GM21390 (cell line): ENCODE measurements around the gene HDAC3.
A peak's percentile ranks its signal among the peaks of the same experiment; 100 is the strongest.

Experiments used
- ATAC-seq: cut with Tn5 transposase; IDR thresholded peaks from one replicate; pipeline ENCODE4 v1.9.1; 2021; ENCODE audit not compliant: unreplicated experiment

HDAC3 gene

DNA sequence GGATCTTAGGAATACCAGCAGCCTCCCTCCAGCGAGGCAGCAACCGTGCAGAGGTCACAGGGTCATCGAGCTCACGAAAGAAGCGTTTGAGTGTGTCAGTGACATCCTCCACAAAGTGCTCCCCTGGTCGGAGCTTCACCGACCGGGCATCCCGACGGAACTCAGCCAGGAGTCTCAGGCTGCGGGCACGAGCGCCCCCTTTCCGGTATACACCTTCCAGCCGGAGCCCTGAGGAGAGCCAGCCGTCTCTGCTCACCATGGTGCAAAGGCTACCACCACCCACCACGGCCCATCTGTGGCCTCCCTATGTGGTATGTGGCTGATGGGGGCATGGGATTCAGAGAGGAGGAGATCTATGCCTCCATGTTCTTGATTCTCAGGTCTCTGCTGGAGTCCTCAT is 25.4 kb upstream of the HDAC3 start:
- no peak for ATAC-seq

DNA sequence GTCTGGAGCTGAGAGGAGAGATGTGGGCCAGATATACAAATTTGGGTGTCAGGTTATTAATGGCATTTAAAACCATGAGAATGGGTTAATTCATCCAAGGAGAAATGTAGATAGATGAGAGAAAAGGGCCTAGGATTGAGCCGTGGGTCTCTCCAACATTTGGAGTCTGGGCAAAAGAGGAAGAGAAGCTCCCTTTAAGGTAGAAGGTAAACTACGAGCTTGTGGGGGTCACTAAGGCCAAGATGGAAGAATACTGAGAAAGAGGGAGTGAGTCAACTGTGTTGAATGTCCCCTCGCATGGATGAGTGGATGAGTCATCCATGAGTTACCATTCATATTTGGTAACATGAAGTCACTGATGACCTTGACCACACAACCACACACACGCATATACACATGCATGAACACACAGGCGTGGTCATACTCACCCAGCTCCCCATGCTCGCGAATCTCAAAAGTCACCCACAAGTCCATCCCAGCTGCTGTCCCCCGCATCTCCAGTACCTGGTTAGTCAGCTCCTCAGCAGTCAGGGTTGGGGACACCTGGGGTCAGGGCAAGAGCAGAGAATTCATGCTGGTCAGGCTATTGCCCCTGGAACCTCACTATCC is 21.4 kb upstream of the HDAC3 start:
- ATAC-seq: no peak

DNA sequence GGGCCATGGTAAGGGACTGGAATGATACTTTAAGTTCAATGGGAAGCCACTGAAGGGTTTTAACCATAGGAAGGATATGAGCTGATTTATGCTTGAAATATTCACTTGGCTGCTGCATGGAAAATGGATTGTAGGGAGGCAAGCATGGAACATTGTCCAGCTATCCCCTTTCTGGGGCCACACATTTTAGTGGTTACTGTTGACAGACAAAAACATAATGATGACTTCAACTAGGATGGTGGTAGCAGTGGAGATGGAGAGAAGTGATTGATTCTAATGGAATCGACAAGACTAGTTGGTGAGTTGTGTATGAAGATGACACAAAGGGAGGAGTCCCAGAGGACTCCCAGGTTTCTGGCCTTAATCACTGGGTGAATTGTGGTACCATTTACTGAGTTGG is 20.8 kb upstream of the HDAC3 start:
- no peak for ATAC-seq

DNA sequence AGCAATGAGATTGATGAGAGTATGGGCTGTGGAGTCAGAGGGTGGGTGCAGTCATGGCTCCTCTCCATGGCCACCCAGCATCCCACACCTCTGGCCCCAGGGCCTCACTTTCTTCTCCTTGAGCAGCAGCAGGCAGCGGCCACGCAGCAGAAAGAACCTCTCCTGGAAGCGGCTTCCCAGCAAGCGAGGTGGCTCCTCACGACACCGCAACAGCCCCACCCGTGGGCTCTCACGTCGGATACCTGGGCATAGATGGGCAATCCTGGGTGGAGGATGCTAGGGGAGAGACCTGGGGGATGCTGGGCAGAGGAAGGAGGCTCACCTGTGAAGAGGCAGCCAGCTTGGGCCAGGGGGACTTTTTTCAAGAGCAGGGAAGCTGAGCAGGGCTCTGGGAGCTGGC is 19.7 kb upstream of the HDAC3 start:
- no peak for ATAC-seq

DNA sequence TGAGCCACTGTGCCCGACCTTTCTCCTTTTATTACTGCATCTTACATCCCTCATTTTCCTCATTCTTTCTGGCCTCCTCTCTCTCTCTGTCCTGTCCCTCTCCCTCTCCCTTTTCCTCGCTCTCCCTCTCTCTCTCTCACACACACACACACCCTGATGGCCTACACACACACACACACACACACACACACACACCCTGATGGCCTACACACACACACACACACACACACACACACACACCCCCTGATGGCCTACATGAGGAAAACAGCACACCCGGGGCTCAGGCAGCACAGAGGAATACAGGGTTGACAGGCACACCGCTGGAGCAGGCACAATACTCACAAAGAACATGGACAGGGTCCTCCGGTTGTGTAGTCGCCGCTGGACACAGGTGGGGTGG is 18.4 kb upstream of the HDAC3 start:
- no peak for ATAC-seq

DNA sequence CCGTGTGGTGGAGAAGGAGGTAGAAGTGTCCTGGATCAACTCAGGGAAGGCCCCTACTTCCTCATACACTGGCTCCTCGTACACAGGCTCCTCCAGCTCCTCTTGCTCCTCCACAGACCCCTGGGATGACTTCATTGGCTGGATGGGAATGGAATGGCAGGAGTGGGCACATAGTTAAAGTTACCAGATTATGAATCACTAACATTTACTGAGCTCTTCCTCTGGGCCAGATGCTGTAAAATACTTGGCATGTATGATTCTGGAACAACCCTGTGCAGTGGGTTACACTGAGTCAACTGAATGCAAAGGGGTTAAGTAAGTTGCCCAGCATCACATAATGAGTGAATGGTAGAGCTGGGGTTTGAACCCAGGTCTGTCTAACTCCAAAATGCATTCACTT is 17.6 kb upstream of the HDAC3 start:
- no peak for ATAC-seq

DNA sequence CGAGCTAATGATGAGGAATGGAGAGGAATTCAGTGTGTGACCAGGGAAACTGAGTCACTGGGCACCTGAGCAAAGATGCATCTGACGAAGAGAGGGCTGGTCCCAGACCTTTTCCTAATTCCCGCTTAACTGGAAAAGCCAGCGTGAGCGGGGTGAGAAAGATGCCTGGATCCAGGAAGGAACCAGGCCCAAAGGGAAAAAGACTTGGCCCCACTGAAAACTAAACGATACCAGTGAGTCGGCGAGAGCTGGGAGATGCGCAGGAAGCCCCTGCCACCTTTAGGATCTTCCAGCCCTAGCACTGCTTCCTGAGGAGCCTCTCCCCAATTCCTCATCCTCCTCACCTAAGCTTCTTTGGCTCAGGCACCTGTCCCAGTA is 15.1 kb upstream of the HDAC3 start:
- ATAC-seq: no peak

DNA sequence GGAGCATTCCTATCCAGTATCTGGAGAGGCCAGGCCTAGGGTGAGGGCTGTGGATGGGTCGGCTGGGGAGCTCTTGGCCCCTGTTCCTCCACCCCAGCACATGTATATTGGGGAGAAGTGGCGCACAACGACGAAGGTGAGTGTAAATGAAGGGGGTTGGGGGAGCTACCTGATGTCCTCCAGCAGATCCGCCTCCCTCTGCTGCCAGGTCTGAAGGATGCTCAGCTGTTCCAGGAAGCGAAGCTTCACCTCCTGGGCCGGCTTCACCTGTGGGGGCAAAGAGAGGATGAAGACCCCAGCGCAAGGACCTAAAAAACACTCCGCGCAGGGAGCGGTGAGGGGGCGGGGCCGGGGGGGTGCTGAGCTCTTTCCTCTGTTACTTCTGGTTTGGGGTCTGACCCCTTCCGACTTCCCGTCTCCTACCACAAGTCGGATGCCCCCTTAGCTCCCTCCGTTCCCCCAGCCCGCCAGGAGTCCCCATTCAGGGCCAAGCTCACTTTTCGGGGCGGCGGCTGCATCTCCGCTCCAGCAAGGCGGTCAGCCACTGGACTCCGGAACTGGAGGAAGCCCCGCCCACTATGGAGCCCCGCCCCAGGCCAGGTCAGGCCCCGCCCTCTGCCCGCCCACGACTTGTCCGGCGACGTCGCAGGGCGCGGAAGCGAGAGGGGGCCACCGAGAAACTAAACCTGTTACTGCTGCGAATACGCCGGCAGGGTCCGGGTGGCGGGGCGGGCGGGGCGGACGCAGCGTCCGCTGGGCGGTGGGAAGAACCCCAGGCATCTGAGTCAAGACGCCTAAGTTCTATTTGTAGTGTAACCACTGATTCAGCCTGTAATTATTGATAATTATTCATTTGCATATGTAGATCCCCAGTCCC is 14.4 kb upstream of the HDAC3 start, which contains the start of gene FCHSD1:
Gene FCHSD1, minus strand, starts transcription at position 568 of the 877 bp plus-strand sequence. Its CDS starts 50 bp downstream, at position 518.
- peak; percentile 99 for ATAC-seq

DNA sequence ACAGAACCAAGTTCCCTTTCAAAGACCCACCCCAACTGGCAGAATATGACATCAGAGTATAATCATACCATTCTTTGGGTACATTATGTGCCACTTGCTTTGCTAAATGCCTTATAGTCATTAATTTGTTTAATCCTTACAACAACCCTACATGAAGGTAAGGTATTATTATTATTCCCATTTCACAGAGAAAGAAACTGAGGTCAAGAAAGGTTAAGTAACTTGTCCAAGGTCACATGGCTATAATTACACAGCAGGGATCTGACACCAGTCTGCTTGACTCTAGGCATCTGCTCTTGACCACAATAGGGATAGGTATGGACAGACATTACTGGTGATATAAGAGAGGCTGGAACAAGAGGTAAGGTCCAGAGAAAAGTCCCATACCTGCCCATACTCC is 13.3 kb upstream of the HDAC3 start:
- no peak for ATAC-seq

DNA sequence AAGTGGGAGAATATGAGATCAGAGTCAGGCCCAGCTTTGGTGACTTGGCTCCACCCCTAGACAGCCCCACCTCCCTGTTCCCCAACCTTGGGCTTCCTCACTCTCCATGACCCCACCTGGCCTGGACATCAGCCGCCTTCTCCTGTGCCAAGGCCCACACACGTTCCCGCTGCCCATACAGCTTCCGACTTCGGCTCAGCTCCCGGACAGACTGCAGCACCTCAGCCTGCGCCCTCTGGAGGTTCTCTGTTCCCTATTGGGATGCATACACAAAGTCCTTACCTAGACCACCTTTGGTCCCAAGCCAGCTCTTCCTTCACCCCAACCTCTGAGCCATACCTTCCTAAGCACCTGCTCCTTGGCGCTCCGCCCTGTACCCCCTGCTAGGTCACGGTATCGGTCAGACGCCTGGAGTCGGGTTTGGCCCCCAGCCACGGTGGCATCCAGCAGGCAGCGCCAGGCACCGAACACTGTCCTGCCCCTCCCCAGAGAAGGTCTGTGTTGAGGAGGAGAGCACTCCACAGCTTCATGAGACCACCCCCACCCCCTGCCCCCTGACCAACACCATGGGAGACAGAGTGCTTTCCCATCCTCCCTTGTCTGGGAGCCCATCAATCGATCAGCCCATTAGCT is 12.5 kb upstream of the HDAC3 start:
- ATAC-seq: no peak

DNA sequence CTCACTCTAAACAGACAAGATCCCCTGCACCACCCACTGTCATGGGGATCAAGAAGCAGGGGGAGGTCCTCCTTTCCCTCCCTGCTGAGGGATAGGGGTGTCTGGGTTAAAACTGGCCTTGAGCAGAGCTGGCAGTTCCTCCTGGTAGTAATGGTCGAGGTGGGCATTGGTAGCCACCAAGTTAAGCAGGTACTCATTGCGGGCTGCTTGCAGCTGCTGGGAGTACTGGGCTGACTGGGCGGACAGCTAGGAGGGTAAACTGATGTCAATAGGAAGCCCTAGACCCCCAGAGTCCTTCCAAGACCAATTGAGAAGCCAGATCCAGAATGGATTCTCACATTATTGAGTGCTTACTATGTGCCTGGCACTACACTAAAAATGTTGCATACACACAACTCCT is 11.2 kb upstream of the HDAC3 start:
- no peak for ATAC-seq

DNA sequence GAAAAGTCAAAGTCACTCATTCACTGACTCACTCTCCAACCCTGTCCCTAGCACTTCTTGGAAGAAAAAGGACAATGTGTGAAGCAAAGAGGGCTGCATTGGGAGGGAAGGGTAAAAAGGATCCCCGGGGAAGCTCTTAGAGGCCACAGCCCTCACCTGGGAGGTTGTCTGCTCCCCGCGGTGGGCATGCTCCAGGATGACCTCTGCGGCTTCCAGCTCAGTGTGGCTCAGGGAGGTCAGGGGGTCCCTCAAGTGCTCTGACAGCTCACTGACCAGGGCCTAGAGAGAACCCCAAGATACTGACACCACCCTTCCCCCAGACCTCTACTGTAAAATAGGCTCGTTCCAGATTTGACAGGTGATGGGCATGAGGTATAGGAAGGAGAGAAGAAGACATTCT is 10.6 kb upstream of the HDAC3 start:
- ATAC-seq: no peak

DNA sequence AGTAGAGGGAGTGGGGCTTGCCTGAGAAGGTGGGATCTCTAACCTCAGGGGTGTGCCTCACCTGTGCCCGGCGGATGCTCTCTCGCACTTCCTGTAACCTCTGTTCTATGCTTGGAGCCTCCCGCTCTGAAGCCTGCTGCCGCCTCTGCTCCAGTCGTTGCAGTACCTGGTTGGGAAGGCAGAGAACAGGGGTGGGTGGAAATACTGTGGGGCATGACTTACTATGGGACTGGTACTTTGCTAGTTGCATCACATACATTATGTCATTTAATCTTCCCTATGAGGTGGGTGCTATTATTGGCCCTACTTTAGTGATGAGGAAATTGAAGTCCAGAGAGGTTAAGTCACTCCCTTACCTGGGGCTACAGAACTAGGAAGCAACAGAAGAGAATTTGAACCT is 9.4 kb upstream of the HDAC3 start:
- ATAC-seq: no peak

DNA sequence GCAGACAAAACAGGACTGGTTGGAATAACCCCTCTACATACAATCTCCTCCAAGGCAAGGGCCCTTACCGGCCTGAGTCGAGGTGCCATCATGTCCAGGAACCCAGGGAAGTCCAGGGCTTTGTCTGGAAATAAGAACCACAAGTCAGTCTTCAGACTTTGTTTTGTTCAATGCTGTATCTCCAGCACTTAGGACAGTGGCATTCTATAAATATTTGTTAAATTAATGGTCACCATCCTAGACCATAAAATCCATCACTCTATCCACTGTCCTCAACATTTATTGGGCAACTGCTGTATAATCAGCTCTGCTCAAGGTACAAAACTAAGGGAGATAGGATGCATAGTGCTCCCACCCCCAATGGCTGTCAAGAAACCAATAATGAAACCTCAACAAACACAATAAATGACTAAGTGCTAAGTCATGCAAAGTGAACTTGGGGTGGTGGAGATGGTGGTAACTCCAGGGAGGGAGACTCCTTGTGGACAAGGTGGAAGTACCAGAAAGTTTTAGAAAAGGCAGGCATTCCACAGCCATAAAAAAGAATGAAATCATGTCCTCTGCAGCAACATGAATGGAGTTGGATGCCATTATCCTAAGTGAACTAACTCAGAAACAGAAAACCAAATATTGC is 5.1 kb upstream of the HDAC3 start:
- ATAC-seq: peak; percentile 61

DNA sequence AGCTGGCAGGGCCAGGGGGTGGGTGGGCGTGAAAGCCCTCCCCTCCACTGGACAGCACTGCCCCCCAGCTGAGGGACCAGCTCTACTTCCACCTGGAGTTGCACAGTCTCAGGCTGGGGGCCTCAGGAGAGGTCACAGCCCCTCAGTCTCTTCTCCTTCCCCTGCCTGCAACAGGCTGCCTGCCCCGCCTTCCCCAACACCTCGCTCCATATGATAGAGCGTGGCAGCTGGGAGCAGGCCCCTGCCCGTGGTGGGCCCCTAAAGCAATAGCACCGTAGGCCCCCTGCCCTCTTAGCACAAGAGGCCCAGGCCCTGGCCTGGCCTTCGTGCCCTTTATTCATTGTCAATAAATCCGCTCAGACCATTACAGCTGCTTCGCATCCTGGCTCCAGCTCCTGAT is 4.0 kb upstream of the HDAC3 start:
- ATAC-seq: no peak

DNA sequence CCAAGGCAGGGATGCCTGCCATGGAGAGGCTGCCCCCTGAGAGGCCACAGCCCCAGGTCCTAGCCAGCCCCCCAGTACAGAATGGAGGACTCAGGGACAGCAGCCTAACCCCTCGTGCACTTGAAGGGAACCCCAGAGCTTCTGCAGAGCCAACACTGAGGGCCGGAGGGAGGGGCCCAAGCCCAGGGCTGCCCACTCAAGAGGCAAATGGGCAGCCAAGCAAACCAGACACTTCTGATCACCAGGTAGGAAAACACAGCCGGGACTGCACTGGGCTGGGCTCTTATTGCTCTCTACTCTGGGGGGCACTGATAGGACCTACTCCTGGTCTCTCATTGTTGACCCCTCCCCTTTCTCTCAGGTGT is 3.4 kb upstream of the HDAC3 start:
- ATAC-seq: no peak

DNA sequence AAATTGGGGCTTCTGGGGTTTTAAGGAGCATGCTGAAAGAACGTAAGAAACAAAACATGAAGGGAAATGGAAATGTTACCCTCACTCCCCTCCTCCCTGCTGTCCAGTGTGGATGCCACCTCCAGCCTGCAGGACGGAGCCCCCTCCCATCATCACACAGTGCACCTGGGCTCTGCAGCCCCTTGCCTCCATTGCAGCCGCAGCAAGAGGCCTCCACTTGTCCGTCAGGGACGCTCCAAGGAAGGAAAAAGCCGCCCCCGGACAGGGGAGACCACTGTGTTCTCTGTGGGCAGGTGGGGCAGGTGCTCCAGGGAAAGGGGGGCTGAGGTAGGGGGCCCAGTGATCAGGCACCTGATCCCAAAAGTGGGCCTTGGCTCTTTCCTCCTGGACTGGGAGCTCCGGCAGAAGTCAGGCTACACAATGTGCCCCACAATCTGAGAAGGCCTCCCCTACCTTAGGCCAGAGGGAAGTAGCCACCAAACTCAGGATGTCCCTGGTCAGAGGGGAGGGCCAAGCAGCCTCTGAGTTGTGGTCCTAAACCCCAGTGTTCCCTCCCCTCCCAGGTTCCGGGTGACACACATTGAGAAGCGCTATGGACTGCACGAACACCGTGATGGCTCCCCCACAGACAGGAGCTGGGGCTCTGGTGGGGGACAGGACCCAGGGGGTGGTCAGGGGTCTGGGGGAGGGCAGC is 2.9 kb upstream of the HDAC3 start:
- ATAC-seq: no peak

DNA sequence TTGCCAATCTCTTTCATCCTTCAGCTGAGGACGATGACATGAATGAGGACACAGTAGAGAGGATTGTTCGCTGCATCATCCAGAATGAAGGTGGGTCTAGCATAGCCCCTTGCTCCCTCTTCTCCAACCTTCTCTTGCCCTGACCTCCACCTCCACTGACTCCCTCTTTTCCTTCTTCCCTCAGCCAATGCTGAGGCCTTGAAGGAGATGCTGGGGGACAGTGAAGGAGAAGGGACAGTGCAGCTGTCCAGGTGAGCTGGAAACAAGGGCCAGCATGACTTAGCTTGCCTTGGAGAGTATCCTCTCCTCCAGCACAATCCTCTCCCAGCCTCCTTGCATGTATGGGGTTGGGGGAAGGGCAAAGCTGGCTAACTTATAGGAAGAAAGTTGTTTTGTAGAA is 2.1 kb upstream of the HDAC3 start:
- ATAC-seq: no peak

DNA sequence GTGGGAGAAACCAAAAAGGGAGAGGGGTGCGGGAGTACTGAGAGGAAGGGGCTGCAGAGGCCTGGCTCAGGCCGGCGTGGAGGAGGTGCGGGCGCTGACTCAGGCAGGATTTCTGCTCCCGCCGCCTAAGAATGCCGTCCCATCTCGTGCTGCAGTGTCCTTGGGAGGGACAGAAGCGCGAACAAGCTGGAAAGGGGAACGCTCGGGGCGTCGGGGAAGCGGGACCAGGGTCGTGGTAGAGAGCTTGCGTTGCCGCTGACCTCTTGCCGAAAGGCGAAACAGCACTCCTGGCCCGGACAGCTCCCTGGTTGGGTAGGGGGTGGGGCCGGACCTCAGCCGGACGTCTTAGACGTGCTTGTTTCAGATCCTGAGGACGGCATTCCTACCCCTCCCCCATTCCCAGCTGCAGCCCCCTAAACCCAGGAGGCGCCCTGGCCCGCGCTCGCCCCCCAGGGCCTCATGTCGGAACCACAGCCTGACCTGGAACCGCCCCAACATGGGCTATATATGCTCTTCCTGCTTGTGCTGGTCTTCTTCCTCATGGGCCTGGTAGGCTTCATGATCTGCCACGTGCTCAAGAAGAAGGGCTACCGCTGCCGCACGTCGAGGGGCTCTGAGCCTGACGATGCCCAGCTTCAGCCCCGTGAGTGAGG is 1.2 kb upstream of the HDAC3 start:
- no peak for ATAC-seq

DNA sequence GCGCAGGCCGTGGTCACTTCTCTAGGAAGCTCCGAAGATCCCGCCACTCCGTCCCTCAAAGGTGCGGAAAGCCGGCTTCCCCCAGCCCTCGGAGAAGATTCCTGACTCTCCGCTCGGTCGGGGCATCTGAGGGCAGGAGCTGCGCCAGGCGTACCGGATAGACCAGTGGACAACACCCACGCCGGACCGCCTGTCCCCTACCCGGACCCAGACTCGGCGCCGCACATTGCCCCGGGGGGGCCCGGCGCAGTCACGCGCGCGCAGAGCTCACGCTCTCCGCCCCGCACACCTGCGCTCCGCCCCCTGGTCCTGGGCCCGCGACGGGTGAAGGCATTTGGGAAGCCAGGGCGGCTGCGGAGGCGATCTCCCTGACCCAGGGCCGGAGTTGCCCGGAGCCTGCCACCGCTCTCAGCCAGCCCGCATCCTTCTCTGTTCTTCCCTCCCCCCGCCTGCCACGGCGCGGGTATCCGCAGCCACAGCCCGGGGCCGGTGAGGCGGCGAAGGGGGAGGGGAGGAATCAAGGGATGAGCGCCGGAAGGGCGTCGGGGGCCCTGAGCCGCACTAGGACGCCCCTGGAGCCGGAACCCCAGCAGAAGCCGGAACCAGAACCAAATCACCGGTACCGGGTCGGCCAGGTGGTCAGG is 596 bp upstream of the HDAC3 start:
- peak; percentile 20 for ATAC-seq
